ENCODE measurements around the gene SEL1L2.
"Not testable (repeated sequence)": the region's sequence is repeated elsewhere in the genome, so short reads cannot be mapped to it uniquely, and the experiment has no call there.

The SEL1L2 gene

GRCh38 chr20:13990465-13990864, at the start of gene SEL1L2:
Gene SEL1L2 (minus strand): TSS chr20:13990614. CDS start chr20:13990534, 80 bp downstream.
- DNase-seq = no peak

- no peak for DNase-seq
Observed at GRCh38 chr20:14036567-14036966, 46.2 kb upstream of the SEL1L2 start.

- no peak for DNase-seq
Observed at GRCh38 chr20:14033310-14033709, 42.9 kb upstream of the SEL1L2 start.

GRCh38 chr20:14030991-14031390, 40.6 kb upstream of the SEL1L2 start:
- DNase-seq = no peak

GRCh38 chr20:14012671-14013070, 22.3 kb upstream of the SEL1L2 start:
- DNase-seq = no peak

- DNase-seq = no peak
Observed at GRCh38 chr20:14009208-14009607, 18.8 kb upstream of the SEL1L2 start.

GRCh38 chr20:14005996-14006395, 15.6 kb upstream of the SEL1L2 start:
- DNase-seq = no peak

- no peak for DNase-seq
Observed at GRCh38 chr20:14000917-14001316, 10.5 kb upstream of the SEL1L2 start.

GRCh38 chr20:13996265-13996664, 5.9 kb upstream of the SEL1L2 start:
- no peak for DNase-seq

- DNase-seq = peak; percentile 40 to 51
Observed at GRCh38 chr20:13995841-13996240, 5.4 kb upstream of the SEL1L2 start.

- peak; percentile 98 for DNase-seq
Observed at GRCh38 chr20:13995086-13995665, 4.8 kb upstream of the SEL1L2 start, which contains the start of gene MACROD2. Gene MACROD2 (plus strand): TSS chr20:13995516.

- DNase-seq = not testable (repeated sequence)
Observed at GRCh38 chr20:13991955-13992354, 1.5 kb upstream of the SEL1L2 start.

GRCh38 chr20:13991311-13991710, 897 bp upstream of the SEL1L2 start:
- DNase-seq = no peak

- DNase-seq = no peak
Observed at GRCh38 chr20:13984211-13984610, 6.2 kb downstream of the SEL1L2 start.

- no peak for DNase-seq
Observed at GRCh38 chr20:13960525-13960924, 29.9 kb downstream of the SEL1L2 start.

- DNase-seq = no peak
Observed at GRCh38 chr20:13960119-13960518, 30.3 kb downstream of the SEL1L2 start.

GRCh38 chr20:13953227-13953626, 37.2 kb downstream of the SEL1L2 start:
- DNase-seq = no peak

GRCh38 chr20:13947719-13948118, 42.7 kb downstream of the SEL1L2 start:
- DNase-seq = no peak

GRCh38 chr20:13941031-13941430, 49.4 kb downstream of the SEL1L2 start:
- DNase-seq = no peak

GRCh38 chr20:13936781-13937576, 53.4 kb downstream of the SEL1L2 start:
- DNase-seq = no peak

GRCh38 chr20:13934992-13935894, 55.2 kb downstream of the SEL1L2 start:
- no peak for DNase-seq

- DNase-seq = no peak
Observed at GRCh38 chr20:13930281-13930680, 60.1 kb downstream of the SEL1L2 start.

- DNase-seq = no peak
Observed at GRCh38 chr20:13929836-13930235, 60.6 kb downstream of the SEL1L2 start.
